Calu3 (cell line): ENCODE measurements around the gene RAB1A. TPM values are rescaled to one million over a fixed set of nuclear protein-coding genes. Genes with fewer than 3 reads are reported as not detected.
A peak's percentile ranks its signal among the peaks of the same experiment; 100 is the strongest.

Source experiments
- BruUV-seq: library from RNA; stranded (reverse); fragments of 400-500 nt; replicated peaks from 2 replicates; lab custom pipeline; 2021; lab: Mats Ljungman, UMichigan
- CTCF ChIA-PET: fragments of 300-600 bp; sonication (Branson Sonifier 250); formaldehyde crosslinking; loops from one replicate; lab custom pipeline; 2022; ENCODE audit warnings: antibody characterized with exemption; lab: Charles Lee
- DNase-seq: peaks from one replicate; pipeline ENCODE4 v3.0.0; 2022
- H3K27ac Mint-ChIP-seq: one replicate; pipeline ENCODE4 v1.8.0; 2022; ENCODE audit warnings: mixed read lengths; ENCODE audit not compliant: unreplicated experiment
- H3K27me3 Mint-ChIP-seq: one replicate; pipeline ENCODE4 v1.8.0; 2022; ENCODE audit warnings: mixed read lengths; ENCODE audit not compliant: unreplicated experiment
- H3K36me3 Mint-ChIP-seq: one replicate; pipeline ENCODE4 v1.8.0; 2022; ENCODE audit warnings: mild to moderate bottlenecking, moderate library complexity, mixed read lengths; ENCODE audit not compliant: insufficient read depth, unreplicated experiment
- H3K4me1 Mint-ChIP-seq: one replicate; pipeline ENCODE4 v1.8.0; 2022; ENCODE audit warnings: mild to moderate bottlenecking, low read depth, mixed read lengths; ENCODE audit not compliant: unreplicated experiment
- H3K4me3 Mint-ChIP-seq: one replicate; pipeline ENCODE4 v1.8.0; 2022; ENCODE audit warnings: mild to moderate bottlenecking, low read depth, moderate library complexity, mixed read lengths; ENCODE audit not compliant: unreplicated experiment
- H3K9me3 Mint-ChIP-seq: one replicate; pipeline ENCODE4 v1.8.0; 2022; ENCODE audit warnings: low read depth, mixed read lengths; ENCODE audit not compliant: unreplicated experiment
- CTCF ChIP-seq: fragments of 200-600 bp; IDR thresholded peaks from one replicate; pipeline ENCODE4 v1.8.0; 2022; ENCODE audit warnings: antibody characterized with exemption; ENCODE audit not compliant: unreplicated experiment
- intact Hi-C: fragments of 100-400 bp; cut with micrococcal nuclease; formaldehyde crosslinking; loops from one replicate; pipeline ENCODE4 v1.10.0; 2022; ENCODE audit not compliant: unreplicated experiment
- total RNA-seq: library from RNA; stranded (reverse); gene quantifications from 2 replicates; pipeline ENCODE4 v1.2.3, GENCODE V29; 2022

The RAB1A gene
- total RNA-seq, 1 experiment from 2014 or later, result 148 TPM

- H3K27me3 Mint-ChIP-seq, result no peaks in the 10 kb centered on the region
- H3K4me3 Mint-ChIP-seq, result no peak overlapping the region
- CTCF ChIA-PET, result no interaction called here
These were observed 14.7 kb upstream of the RAB1A start for GRCh38 chr2:65144571-65144970.

GRCh38 chr2:65142515-65142914 lies 12.6 kb upstream of the RAB1A start:
- TF ChIP-seq CTCF, result no peak
- H3K4me1 Mint-ChIP-seq, result peaks cover 8% of the 10 kb centered on the region
- H3K9me3 Mint-ChIP-seq, result no peaks in the 10 kb centered on the region
- CTCF ChIA-PET, result interaction anchor here (0.6 to 1.0 kb wide), 5 partner anchors 8 to 26 kb away, joined by 3 to 10 read pairs (median 4); no protein-coding TSS in a partner anchor
- BruUV-seq, result no TSS peak
- intact Hi-C loops, result no loop called here
- H3K36me3 Mint-ChIP-seq, result no peaks in the 10 kb centered on the region
- H3K27me3 Mint-ChIP-seq, result no peaks in the 10 kb centered on the region
- H3K27ac Mint-ChIP-seq, result no peak overlapping the region
- DNase-seq, result peak; percentile 45
- H3K4me3 Mint-ChIP-seq, result no peak overlapping the region

More at GRCh38 chr2:65144571-65144970, 14.7 kb upstream of the RAB1A start:
- intact Hi-C loops, result no loop called here
- Mint-ChIP-seq H3K36me3 (no peaks in the 10 kb centered on the region), H3K27ac (no peak overlapping the region), H3K4me1 (peaks cover 8% of the 10 kb centered on the region), H3K9me3 (no peaks in the 10 kb centered on the region)
- no TSS peak for BruUV-seq
- TF ChIP-seq CTCF, result no peak
- no peak for DNase-seq

GRCh38 chr2:65137197-65137775 lies 7.4 kb upstream of the RAB1A start:
- CTCF ChIA-PET, result no interaction called here
- intact Hi-C loops, result no loop called here
- H3K27me3 Mint-ChIP-seq, result no peaks in the 10 kb centered on the region
- no peaks in the 10 kb centered on the region for H3K36me3 Mint-ChIP-seq
- no peaks in the 10 kb centered on the region for H3K9me3 Mint-ChIP-seq
- no peak overlapping the region for H3K4me3 Mint-ChIP-seq
- no peak for DNase-seq
- no peaks in the 10 kb centered on the region for H3K4me1 Mint-ChIP-seq
- TF ChIP-seq CTCF, result no peak
- BruUV-seq, result no TSS peak
- no peak overlapping the region for H3K27ac Mint-ChIP-seq

- Mint-ChIP-seq H3K36me3 (no peaks in the 10 kb centered on the region), H3K27ac (no peak overlapping the region), H3K9me3 (no peaks in the 10 kb centered on the region), H3K4me3 (no peak overlapping the region), H3K27me3 (no peaks in the 10 kb centered on the region), H3K4me1 (no peaks in the 10 kb centered on the region)
- intact Hi-C loops, result no loop called here
- CTCF ChIA-PET, result interaction anchor here (0.6 kb wide), 1 partner anchor 34 kb away, joined by 4 read pairs; no protein-coding TSS in a partner anchor
- BruUV-seq, result no TSS peak
- no peak for TF ChIP-seq CTCF
- DNase-seq, result no peak
These were observed 6.3 kb upstream of the RAB1A start for GRCh38 chr2:65136253-65136652.
